ENCODE data around the gene MYO18B. TPM values are rescaled to one million over a fixed set of nuclear protein-coding genes. Genes with fewer than 3 reads are reported as not detected.

The MYO18B gene
- total RNA-seq, 2 donors from 2014 or later, result 0.43 to 1.0 TPM

GRCh38 chr22:26043031-26043430, 301.0 kb downstream of the MYO18B start:
- no peaks in the 10 kb centered on the region for H3K36me3 Mint-ChIP-seq
- H3K27me3 Mint-ChIP-seq, result peaks cover 20 to 36% of the 10 kb centered on the region in 2 donors
- H3K4me1 Mint-ChIP-seq (ENCODE audit: low read depth in 2 of 2), result no peaks in the 10 kb centered on the region
- H3K4me3 Mint-ChIP-seq, result no peak overlapping the region
- peaks cover 3% of the 10 kb centered on the region for H3K9me3 Mint-ChIP-seq
- DNase-seq (ENCODE audit: low spot score) (no peak), ATAC-seq (no peak)
- no peak overlapping the region for H3K27ac Mint-ChIP-seq

- no peak for ATAC-seq
- H3K9me3 Mint-ChIP-seq, result peaks cover 3% of the 10 kb centered on the region
- no peak for DNase-seq (ENCODE audit: low spot score)
- H3K27me3 Mint-ChIP-seq, result peaks cover 18 to 47% of the 10 kb centered on the region in 2 donors
- H3K4me3 Mint-ChIP-seq, result no peak overlapping the region
- H3K4me1 Mint-ChIP-seq (ENCODE audit: low read depth in 2 of 2), result no peaks in the 10 kb centered on the region
- no peaks in the 10 kb centered on the region for H3K36me3 Mint-ChIP-seq
- no peak overlapping the region for H3K27ac Mint-ChIP-seq
These were observed 303.1 kb downstream of the MYO18B start for GRCh38 chr22:26045051-26045450.

GRCh38 chr22:26045860-26046259, 303.9 kb downstream of the MYO18B start:
- peaks cover 18 to 46% of the 10 kb centered on the region in 2 donors for H3K27me3 Mint-ChIP-seq
- H3K9me3 Mint-ChIP-seq, result peaks cover 3% of the 10 kb centered on the region
- H3K4me1 Mint-ChIP-seq (ENCODE audit: low read depth in 2 of 2), result no peaks in the 10 kb centered on the region
- H3K36me3 Mint-ChIP-seq, result no peaks in the 10 kb centered on the region
- no peak overlapping the region for H3K27ac Mint-ChIP-seq
- ATAC-seq (no peak), DNase-seq (ENCODE audit: low spot score) (no peak)
- no peak overlapping the region for H3K4me3 Mint-ChIP-seq

DNA sequence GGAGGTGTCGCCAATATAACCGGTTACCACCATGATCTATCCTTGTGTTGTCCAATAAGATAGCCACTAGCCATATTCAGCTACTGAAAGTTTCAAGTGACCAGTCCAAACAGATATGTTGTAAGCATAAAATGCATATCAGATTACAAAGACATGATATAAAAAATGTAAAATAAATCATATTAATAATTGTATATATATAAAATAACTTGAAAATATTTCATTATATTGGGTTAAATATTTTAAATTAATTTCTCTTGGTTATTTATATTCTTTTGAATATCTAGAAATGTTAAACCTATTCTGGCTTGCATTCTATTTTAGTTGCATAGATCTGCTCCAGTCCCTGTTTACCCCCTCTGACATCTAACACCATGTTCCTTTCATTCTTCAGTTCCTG, 305.5 kb downstream of the MYO18B start:
- Mint-ChIP-seq H3K9me3 (peaks cover 3% of the 10 kb centered on the region), H3K4me3 (no peak overlapping the region), H3K27ac (no peak overlapping the region), H3K4me1 (ENCODE audit: low read depth in 2 of 2) (no peaks in the 10 kb centered on the region), H3K36me3 (no peaks in the 10 kb centered on the region), H3K27me3 (peaks cover 26 to 53% of the 10 kb centered on the region in 2 donors)
- ATAC-seq, result no peak
- DNase-seq (ENCODE audit: low spot score), result no peak

GRCh38 chr22:26047920-26048319, 305.9 kb downstream of the MYO18B start:
- Mint-ChIP-seq H3K4me3 (no peak overlapping the region), H3K27me3 (peaks cover 26 to 53% of the 10 kb centered on the region in 2 donors), H3K4me1 (ENCODE audit: low read depth in 2 of 2) (no peaks in the 10 kb centered on the region), H3K9me3 (peaks cover 3% of the 10 kb centered on the region), H3K27ac (no peak overlapping the region), H3K36me3 (no peaks in the 10 kb centered on the region)
- DNase-seq (ENCODE audit: low spot score), result no peak
- no peak for ATAC-seq

GRCh38 chr22:26050079-26050478, 308.1 kb downstream of the MYO18B start:
- DNase-seq (ENCODE audit: low spot score) (no peak), ATAC-seq (no peak)
- H3K9me3 Mint-ChIP-seq, result no peaks in the 10 kb centered on the region
- H3K4me3 Mint-ChIP-seq, result no peak overlapping the region
- peaks cover 30 to 44% of the 10 kb centered on the region in 2 donors for H3K27me3 Mint-ChIP-seq
- no peaks in the 10 kb centered on the region for H3K4me1 Mint-ChIP-seq (ENCODE audit: low read depth in 2 of 2)
- H3K36me3 Mint-ChIP-seq, result no peaks in the 10 kb centered on the region
- no peak overlapping the region for H3K27ac Mint-ChIP-seq

DNA sequence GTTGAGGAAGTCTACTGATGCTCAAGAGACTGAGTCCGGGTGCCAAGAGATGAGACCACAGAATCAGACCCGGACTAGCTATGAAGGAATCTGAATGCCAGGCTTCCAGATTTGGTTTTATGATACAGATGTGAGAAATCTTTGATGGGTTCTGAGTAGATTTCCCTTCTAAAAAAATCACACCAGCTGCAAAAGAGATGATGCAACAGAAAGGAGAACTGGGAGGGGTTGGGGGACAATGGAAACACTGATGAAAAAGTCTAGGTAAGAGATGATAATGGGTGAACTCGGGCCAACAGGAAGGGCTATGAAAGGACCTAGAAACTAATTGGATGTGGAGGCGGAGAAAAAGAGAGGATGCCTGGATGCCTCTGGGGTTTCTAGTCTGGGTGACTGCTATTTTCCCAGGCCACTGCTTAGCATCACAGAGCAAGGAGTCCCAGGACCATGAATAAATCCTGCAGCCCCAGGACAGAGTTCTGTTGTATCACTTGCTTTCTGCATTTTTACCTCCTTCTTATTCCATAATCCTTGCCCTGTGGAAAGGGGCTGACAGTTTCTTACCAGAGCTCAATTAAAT, 311.8 kb downstream of the MYO18B start:
- H3K36me3 Mint-ChIP-seq, result no peaks in the 10 kb centered on the region
- H3K4me1 Mint-ChIP-seq (ENCODE audit: low read depth in 2 of 2), result no peaks in the 10 kb centered on the region
- H3K27ac Mint-ChIP-seq, result no peak overlapping the region
- no peak for ATAC-seq
- H3K9me3 Mint-ChIP-seq, result no peaks in the 10 kb centered on the region
- no peak for DNase-seq (ENCODE audit: low spot score)
- H3K4me3 Mint-ChIP-seq, result no peak overlapping the region
- H3K27me3 Mint-ChIP-seq, result peaks cover 32 to 41% of the 10 kb centered on the region in 2 donors

DNA sequence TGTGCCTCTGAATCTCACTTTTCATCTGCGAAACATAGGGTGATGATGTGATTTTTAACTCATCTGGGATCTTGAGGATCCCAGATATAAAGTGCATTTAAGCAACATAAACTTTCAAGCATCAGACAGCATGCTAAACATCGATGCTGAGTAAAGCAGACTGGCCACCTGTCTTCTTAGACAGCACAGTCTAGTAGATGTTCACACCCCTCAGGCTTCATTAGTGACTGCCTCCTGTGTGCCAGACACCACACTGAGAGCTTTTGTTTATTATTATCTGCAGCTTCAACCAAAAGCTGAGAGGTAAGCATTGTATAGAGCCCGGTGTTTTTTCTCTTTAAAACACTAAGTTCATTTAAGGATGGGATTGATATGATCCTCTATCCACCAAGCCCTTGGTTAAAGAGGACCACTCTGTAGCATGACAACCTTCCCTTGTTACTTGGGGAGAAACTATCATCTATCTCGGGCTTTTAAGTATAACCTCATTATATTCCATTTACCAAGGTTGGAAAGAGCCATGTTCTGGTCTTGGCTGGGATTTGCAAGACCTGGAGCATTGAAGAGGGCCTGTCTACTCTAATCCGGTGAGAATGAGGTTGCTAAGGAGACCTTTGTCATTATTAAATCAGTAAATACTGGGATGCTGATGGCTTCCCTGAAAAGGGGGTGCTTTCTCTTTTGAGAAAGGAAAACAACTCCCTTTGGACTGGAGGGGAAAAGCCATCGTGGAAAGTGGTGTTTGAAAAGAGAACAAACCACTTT, 313.0 kb downstream of the MYO18B start:
- H3K27ac Mint-ChIP-seq, result no peak overlapping the region
- H3K9me3 Mint-ChIP-seq, result no peaks in the 10 kb centered on the region
- no peaks in the 10 kb centered on the region for H3K4me1 Mint-ChIP-seq (ENCODE audit: low read depth in 2 of 2)
- peaks cover 35% of the 10 kb centered on the region in 2 donors for H3K27me3 Mint-ChIP-seq
- ATAC-seq, result no peak
- H3K4me3 Mint-ChIP-seq, result no peak overlapping the region
- no peak for DNase-seq (ENCODE audit: low spot score)
- H3K36me3 Mint-ChIP-seq, result no peaks in the 10 kb centered on the region

DNA sequence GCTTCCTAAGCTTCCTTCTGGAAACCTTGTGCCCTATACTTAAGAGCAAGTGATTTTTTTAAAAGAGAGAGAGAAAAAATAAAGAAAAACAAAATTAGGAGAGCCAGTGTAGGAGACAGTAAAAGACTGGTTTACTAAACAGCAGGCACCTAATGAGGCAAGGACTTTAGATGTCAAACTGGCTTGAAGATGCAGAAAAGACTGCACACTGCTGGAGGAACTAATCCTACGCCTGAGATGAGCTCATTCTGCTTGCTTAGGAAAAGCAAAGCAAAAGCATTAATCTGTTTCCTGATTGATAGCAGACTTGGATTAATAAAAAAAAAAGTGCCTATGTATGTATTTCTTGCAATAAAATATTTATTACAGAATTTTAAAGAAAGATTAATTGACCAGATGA, 313.7 kb downstream of the MYO18B start:
- no peaks in the 10 kb centered on the region for H3K36me3 Mint-ChIP-seq
- ATAC-seq (no peak), DNase-seq (ENCODE audit: low spot score) (no peak)
- no peak overlapping the region for H3K4me3 Mint-ChIP-seq
- no peaks in the 10 kb centered on the region for H3K9me3 Mint-ChIP-seq
- H3K27ac Mint-ChIP-seq, result no peak overlapping the region
- H3K27me3 Mint-ChIP-seq, result peaks cover 32 to 33% of the 10 kb centered on the region in 2 donors
- no peaks in the 10 kb centered on the region for H3K4me1 Mint-ChIP-seq (ENCODE audit: low read depth in 2 of 2)

DNA sequence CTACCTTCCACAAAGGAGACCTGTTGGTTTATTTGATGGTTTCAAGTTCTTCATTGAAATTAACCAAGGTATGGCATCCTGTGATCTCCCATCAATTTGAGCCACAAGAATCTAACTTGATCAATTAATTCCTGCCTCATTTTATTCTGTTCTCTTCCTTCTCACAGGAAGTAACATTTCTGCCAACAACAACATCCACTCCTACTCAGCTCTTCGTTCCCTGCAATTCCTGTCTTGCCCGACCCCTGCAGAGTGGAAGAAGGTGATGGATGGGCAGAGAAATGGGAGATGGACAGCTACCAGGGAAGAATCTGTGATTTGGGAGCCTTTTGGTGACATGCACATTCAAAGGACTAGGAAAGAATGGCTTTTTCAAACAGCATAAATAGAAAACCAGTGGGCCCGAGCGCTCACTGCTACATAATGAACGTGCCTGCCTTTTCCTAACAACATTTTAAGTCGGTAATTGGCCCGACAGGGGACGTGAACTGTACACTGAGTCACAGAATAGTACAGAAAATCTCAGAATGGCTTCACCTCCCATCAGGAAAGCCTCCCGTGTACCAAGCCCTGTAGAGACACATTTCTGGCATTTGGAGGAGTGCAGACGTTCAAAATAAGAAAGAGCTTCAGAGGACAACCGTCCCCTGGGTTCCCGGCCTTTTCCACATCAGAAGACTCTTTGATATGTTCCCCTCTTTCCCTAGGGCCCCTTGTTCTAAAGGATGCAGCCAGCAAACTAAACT, 314.6 kb downstream of the MYO18B start:
- Mint-ChIP-seq H3K4me1 (ENCODE audit: low read depth in 2 of 2) (no peaks in the 10 kb centered on the region), H3K9me3 (no peaks in the 10 kb centered on the region), H3K4me3 (no peak overlapping the region), H3K36me3 (no peaks in the 10 kb centered on the region), H3K27ac (no peak overlapping the region), H3K27me3 (peaks cover 33 to 36% of the 10 kb centered on the region in 2 donors)
- DNase-seq (ENCODE audit: low spot score) (no peak), ATAC-seq (no peak)

DNA sequence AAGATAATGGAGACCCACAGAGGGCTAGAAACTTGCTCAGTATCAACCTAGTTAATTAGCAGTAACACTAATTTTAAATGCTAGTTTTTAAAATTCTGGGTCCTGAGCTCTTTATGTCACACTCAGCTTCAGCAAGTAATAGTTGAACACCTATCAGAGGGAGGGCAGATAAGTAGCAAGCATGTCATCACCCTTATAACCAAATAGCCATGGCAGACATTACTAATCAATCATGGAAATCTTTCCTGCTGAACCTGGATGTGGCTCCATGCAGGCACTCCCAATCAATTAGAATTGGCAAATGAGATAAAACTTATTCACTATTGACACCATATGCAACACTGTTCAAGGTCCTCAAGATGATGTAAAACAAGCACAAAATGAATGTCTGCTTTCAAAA, 315.7 kb downstream of the MYO18B start:
- ATAC-seq (no peak), DNase-seq (ENCODE audit: low spot score) (no peak)
- peaks cover 27 to 31% of the 10 kb centered on the region in 2 donors for H3K27me3 Mint-ChIP-seq
- no peaks in the 10 kb centered on the region for H3K9me3 Mint-ChIP-seq
- H3K27ac Mint-ChIP-seq, result no peak overlapping the region
- H3K4me1 Mint-ChIP-seq (ENCODE audit: low read depth in 2 of 2), result no peaks in the 10 kb centered on the region
- H3K36me3 Mint-ChIP-seq, result no peaks in the 10 kb centered on the region
- no peak overlapping the region for H3K4me3 Mint-ChIP-seq

- Mint-ChIP-seq H3K27me3 (peaks cover 14 to 42% of the 10 kb centered on the region in 2 donors), H3K27ac (no peak overlapping the region), H3K4me1 (ENCODE audit: low read depth in 2 of 2) (no peaks in the 10 kb centered on the region), H3K36me3 (no peaks in the 10 kb centered on the region), H3K9me3 (no peaks in the 10 kb centered on the region), H3K4me3 (no peak overlapping the region)
- ATAC-seq (no peak), DNase-seq (ENCODE audit: low spot score) (no peak)
These were observed 322.1 kb downstream of the MYO18B start for GRCh38 chr22:26064048-26064447.

- Mint-ChIP-seq H3K27me3 (peaks cover 22 to 59% of the 10 kb centered on the region in 2 donors), H3K9me3 (no peaks in the 10 kb centered on the region), H3K4me3 (no peak overlapping the region), H3K27ac (no peak overlapping the region), H3K36me3 (no peaks in the 10 kb centered on the region), H3K4me1 (ENCODE audit: low read depth in 2 of 2) (no peaks in the 10 kb centered on the region)
- DNase-seq (ENCODE audit: low spot score), result no peak
- no peak for ATAC-seq
These were observed 323.9 kb downstream of the MYO18B start for GRCh38 chr22:26065847-26066246.

DNA sequence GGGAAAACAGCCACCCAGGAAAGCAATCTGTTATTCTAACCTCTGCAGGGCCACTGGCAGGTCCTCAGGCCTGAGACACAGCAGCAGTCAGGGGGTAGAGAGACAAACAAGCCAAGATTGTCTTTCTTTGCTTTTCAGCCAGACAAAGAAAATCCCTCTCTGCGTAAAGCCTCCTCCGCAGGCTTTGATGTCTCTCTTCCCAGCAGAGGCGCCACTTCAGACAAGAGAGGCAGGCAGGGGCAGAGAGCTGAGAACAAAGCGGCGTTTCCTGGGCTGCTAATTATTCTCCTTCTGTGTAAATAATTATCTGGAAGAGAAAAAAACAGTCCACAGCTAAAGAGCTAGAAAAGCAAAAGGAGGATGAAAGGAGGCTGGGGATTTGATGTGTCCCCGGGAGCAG, 324.5 kb downstream of the MYO18B start:
- H3K27ac Mint-ChIP-seq, result no peak overlapping the region
- H3K36me3 Mint-ChIP-seq, result no peaks in the 10 kb centered on the region
- H3K27me3 Mint-ChIP-seq, result peaks cover 22 to 54% of the 10 kb centered on the region in 2 donors
- DNase-seq (ENCODE audit: low spot score), result no peak
- no peak overlapping the region for H3K4me3 Mint-ChIP-seq
- H3K9me3 Mint-ChIP-seq, result no peaks in the 10 kb centered on the region
- ATAC-seq, result no peak
- no peaks in the 10 kb centered on the region for H3K4me1 Mint-ChIP-seq (ENCODE audit: low read depth in 2 of 2)
